GM19351 (cell line): ENCODE data around the gene CALCB.
"Not testable (repeated sequence)": the region's sequence is repeated elsewhere in the genome, so short reads cannot be mapped to it uniquely, and the experiment has no call there.

Source experiments
- ATAC-seq: cut with Tn5 transposase; IDR thresholded peaks from one replicate; pipeline ENCODE4 v1.9.1; 2021; ENCODE audit warnings: mild to moderate bottlenecking, moderate library complexity; ENCODE audit not compliant: unreplicated experiment

CALCB gene

GRCh38 chr11:15073361-15074205 lies at the start of gene CALCB:
TSS of gene CALCB (plus strand) at chr11:15073593. CDS start at chr11:15074719, 1,126 bp downstream.
- no peak for ATAC-seq

- no peak for ATAC-seq
These were observed 46.4 kb upstream of the CALCB start for GRCh38 chr11:15027011-15027410.

GRCh38 chr11:15027956-15028355 lies 45.4 kb upstream of the CALCB start:
- no peak for ATAC-seq

GRCh38 chr11:15028379-15028778 lies 45.0 kb upstream of the CALCB start:
- no peak for ATAC-seq

GRCh38 chr11:15031945-15032344 lies 41.4 kb upstream of the CALCB start:
- not testable (repeated sequence) for ATAC-seq

- ATAC-seq, result no peak
These were observed 38.6 kb upstream of the CALCB start for GRCh38 chr11:15034687-15035267.

- ATAC-seq, result no peak
These were observed 38.1 kb upstream of the CALCB start for GRCh38 chr11:15035283-15035682.

- no peak for ATAC-seq
These were observed 34.4 kb upstream of the CALCB start for GRCh38 chr11:15038963-15039362.

GRCh38 chr11:15045209-15045608 lies 28.2 kb upstream of the CALCB start:
- ATAC-seq, result no peak

GRCh38 chr11:15045891-15046290 lies 27.5 kb upstream of the CALCB start:
- ATAC-seq, result no peak

GRCh38 chr11:15046673-15047072 lies 26.7 kb upstream of the CALCB start:
- not testable (repeated sequence) for ATAC-seq

- ATAC-seq, result no peak
These were observed 24.8 kb upstream of the CALCB start for GRCh38 chr11:15048616-15049015.

GRCh38 chr11:15053191-15053685 lies 20.2 kb upstream of the CALCB start:
- no peak for ATAC-seq

GRCh38 chr11:15055620-15056356 lies 17.6 kb upstream of the CALCB start:
- no peak for ATAC-seq

GRCh38 chr11:15057329-15057728 lies 16.1 kb upstream of the CALCB start:
- ATAC-seq, result no peak

GRCh38 chr11:15059132-15059915 lies 14.1 kb upstream of the CALCB start:
- no peak for ATAC-seq

GRCh38 chr11:15062599-15062998 lies 10.8 kb upstream of the CALCB start:
- no peak for ATAC-seq

GRCh38 chr11:15069751-15070150 lies 3.6 kb upstream of the CALCB start:
- not testable (repeated sequence) for ATAC-seq

GRCh38 chr11:15071556-15072255 lies 1.7 kb upstream of the CALCB start:
- ATAC-seq, result no peak

- no peak for ATAC-seq
These were observed 746 bp upstream of the CALCB start for GRCh38 chr11:15072551-15073143.
